B cell (primary cell): ENCODE measurements around the gene NTM. TPM values are rescaled to one million over a fixed set of nuclear protein-coding genes. Genes with fewer than 3 reads are reported as not detected.

Experiments
- ATAC-seq: fragments of 200-7000 bp; cut with Tn5 transposase; one replicate; pipeline ENCODE4 v1.10.0; 2021; ENCODE audit warnings: low read depth, mild to moderate bottlenecking, moderate number of reproducible peaks, moderate library complexity
- CTCF ChIA-PET: fragments of 350-600 bp; sonication (Branson Sonifier 250); formaldehyde crosslinking; loops from one replicate; lab custom pipeline; 2021; ENCODE audit warnings: antibody characterized with exemption, inconsistent platforms; lab: Charles Lee
- POLR2A ChIA-PET: fragments of 350-600 bp; sonication (Branson Sonifier 250); formaldehyde crosslinking; loops from one replicate; lab custom pipeline; 2021; ENCODE audit warnings: antibody characterized with exemption; lab: Charles Lee
- DNase-seq: peaks from one replicate; pipeline ENCODE4 v3.0.0; 2013
- H2AFZ ChIP-seq: 2 replicates; pipeline ENCODE4 v1.6.1; 2012; ENCODE audit warnings: mild to moderate bottlenecking, low read depth, low read length; ENCODE audit not compliant: insufficient read depth, poor library complexity, severe bottlenecking
- H3K27ac ChIP-seq, 2 donors: 1 replicate in 1 of 2; 2 replicates in 1 of 2; pipeline ENCODE4 v1.5.1; 2012 to 2013; ENCODE audit warnings: low read length in 2 of 2, mild to moderate bottlenecking in 2 of 2, moderate library complexity in 1 of 2
- H3K27me3 ChIP-seq, 4 experiments: fragments of 200-600 bp in 1 of 4; sonication (generic) in 1 of 4; replicated peaks in 1 of 4; 1 replicate in 2 of 4; 2 replicates in 2 of 4; pipeline versions ENCODE4 v1.6.1 to v1.7.0; 2013 to 2016; ENCODE audit warnings: low read length in 3 of 4, mild to moderate bottlenecking in 2 of 4, mixed read lengths in 1 of 4, moderate library complexity in 1 of 4; ENCODE audit not compliant: insufficient read depth in 4 of 4, control insufficient read depth in 3 of 4; ENCODE audit errors: control extremely low read depth in 1 of 4
- H3K36me3 ChIP-seq, 2 experiments: replicated peaks in 1 of 2; 1 replicate in 1 of 2; 2 replicates in 1 of 2; pipeline versions ENCODE4 v1.6.1 to v1.7.1; 2013; ENCODE audit warnings: low read length in 1 of 2; ENCODE audit not compliant: insufficient read depth in 2 of 2, control insufficient read depth in 1 of 2; ENCODE audit errors: control extremely low read depth in 1 of 2, extremely low read depth in 1 of 2
- H3K4me1 ChIP-seq, 2 donors: fragments of 200-600 bp in 1 of 2; sonication (generic) in 1 of 2; 1 replicate in 1 of 2; 2 replicates in 1 of 2; pipeline versions ENCODE4 v1.5.1 to v1.6.1; 2013 to 2017; ENCODE audit warnings: low read length in 2 of 2; ENCODE audit not compliant: control insufficient read depth in 2 of 2, insufficient read depth in 2 of 2
- H3K4me2 ChIP-seq: replicated peaks from 2 replicates; pipeline ENCODE3; 2012; ENCODE audit warnings: mild to moderate bottlenecking, low read depth, low read length; ENCODE audit not compliant: poor library complexity, severe bottlenecking
- H3K4me3 ChIP-seq, 5 experiments: fragments of 200-600 bp in 1 of 5; sonication (generic) in 1 of 5; 1 replicate in 3 of 5; 2 replicates in 2 of 5; pipeline versions ENCODE4 v1.5.1 to v1.7.0; 2011 to 2016; ENCODE audit warnings: low read length in 4 of 5, mild to moderate bottlenecking in 4 of 5, low read depth in 2 of 5, control low read depth in 1 of 5, moderate library complexity in 1 of 5; ENCODE audit not compliant: insufficient read depth in 1 of 5; ENCODE audit errors: control extremely low read depth in 1 of 5, extremely low read depth in 1 of 5
- H3K79me2 ChIP-seq: fragments of 200-600 bp; sonication (generic); one replicate; pipeline ENCODE4 v1.6.0; 2016; ENCODE audit warnings: low read length; ENCODE audit not compliant: control insufficient read depth, insufficient read depth
- H3K9ac ChIP-seq: fragments of 200-600 bp; sonication (generic); 2 replicates; pipeline ENCODE4 v1.6.1; 2017; ENCODE audit warnings: mild to moderate bottlenecking, low read length, moderate library complexity
- H3K9me3 ChIP-seq, 3 donors: one replicate each; pipeline versions ENCODE4 v1.6.1 to v1.7.1; 2013; ENCODE audit warnings: low read length in 2 of 3; ENCODE audit not compliant: control insufficient read depth in 2 of 3, insufficient read depth in 1 of 3; ENCODE audit errors: control extremely low read depth in 1 of 3
- H4K20me1 ChIP-seq: 2 replicates; pipeline ENCODE4 v1.6.0; 2012; ENCODE audit warnings: mild to moderate bottlenecking, low read length; ENCODE audit not compliant: insufficient read depth, control insufficient read depth, poor library complexity, severe bottlenecking
- H3K27ac Mint-ChIP-seq: one replicate; pipeline ENCODE4 v1.8.0; 2021; ENCODE audit warnings: mixed read lengths
- H3K27me3 Mint-ChIP-seq: one replicate; pipeline ENCODE4 v1.8.0; 2021; ENCODE audit warnings: mixed read lengths
- H3K4me1 Mint-ChIP-seq: one replicate; pipeline ENCODE4 v1.8.0; 2021; ENCODE audit warnings: mixed read lengths
- H3K4me3 Mint-ChIP-seq: one replicate; pipeline ENCODE4 v1.8.0; 2021; ENCODE audit warnings: mixed read lengths
- H3K9me3 Mint-ChIP-seq: one replicate; pipeline ENCODE4 v1.8.0; 2022; ENCODE audit warnings: mixed read lengths; ENCODE audit not compliant: insufficient read depth
- CTCF ChIP-seq: fragments of 200-600 bp; IDR thresholded peaks from one replicate; pipeline ENCODE4 v1.8.0; 2022; ENCODE audit warnings: antibody characterized with exemption, mild to moderate bottlenecking
- EZH2 ChIP-seq: IDR thresholded peaks from 2 replicates; pipeline ENCODE4 v1.6.1; 2012; ENCODE audit warnings: borderline replicate concordance, low read depth, mild to moderate bottlenecking, moderate library complexity, low read length; ENCODE audit not compliant: insufficient read depth, poor library complexity, severe bottlenecking
- WGBS: methylation state at CpG from one replicate; pipeline ENCODE4 v1.1.5; 2013; ENCODE audit warnings: missing lambda C conversion rate; ENCODE audit not compliant: insufficient coverage; 5-methylcytosine and 5-hydroxymethylcytosine counted together
- intact Hi-C: fragments of 100-400 bp; cut with micrococcal nuclease; formaldehyde crosslinking; loops from one replicate; pipeline ENCODE4 v1.10.0; 2022
- polyA plus RNA-seq: library from polyadenylated mRNA; depleted of rRNA; stranded (reverse); fragments of >200 nt; gene quantifications from 2 replicates; pipeline ENCODE4 v1.2.3, GENCODE V29; 2012
- total RNA-seq, 2 donors: library from RNA; stranded (reverse); fragments of 120-200 nt in 1 of 2; gene quantifications; 1 replicate in 1 of 2; 2 replicates in 1 of 2; pipeline versions ENCODE4 v1.2.3 to v1.2.4, GENCODE V29; 2013 to 2022

Gene NTM
- total and polyA plus RNA-seq, 2 donors (not counting 1 experiment from before 2014, with no cell fraction given): not detected

GRCh38 chr11:132234878-132235277 is 864.5 kb downstream of the NTM start:
- H3K4me3 Mint-ChIP-seq: no peak overlapping the region
- Histone ChIP-seq H3K4me1 (no peaks in the 10 kb centered on the region), H3K27me3 (no peaks in the 10 kb centered on the region), H3K27ac (no peak overlapping the region), H3K4me2 (no peak overlapping the region), H3K9me3 (peaks cover 0 to 16% (median 0%) of the 10 kb centered on the region in 3 donors), H4K20me1 (no peaks in the 10 kb centered on the region), H3K9ac (no peak overlapping the region), H3K36me3 (no peaks in the 10 kb centered on the region), H2AFZ (no peak overlapping the region), H3K79me2 (no peaks in the 10 kb centered on the region), H3K4me3 (no peak overlapping the region)
- H3K27ac Mint-ChIP-seq: no peak overlapping the region
- WGBS: 92% methylated on average over 2 of the region's 4 CpGs
- no peak for TF ChIP-seq CTCF
- no peak for TF ChIP-seq EZH2
- no peaks in the 10 kb centered on the region for H3K4me1 Mint-ChIP-seq
- POLR2A ChIA-PET: no interaction called here
- intact Hi-C loops: no loop called here
- no peaks in the 10 kb centered on the region for H3K27me3 Mint-ChIP-seq
- peaks cover 2% of the 10 kb centered on the region for H3K9me3 Mint-ChIP-seq
- CTCF ChIA-PET: no interaction called here
- ATAC-seq (no peak), DNase-seq (no peak)

GRCh38 chr11:132237781-132238180 is 867.4 kb downstream of the NTM start:
- Histone ChIP-seq H4K20me1 (no peaks in the 10 kb centered on the region), H3K27ac (no peak overlapping the region), H3K4me3 (no peak overlapping the region), H3K27me3 (no peaks in the 10 kb centered on the region), H3K79me2 (no peaks in the 10 kb centered on the region), H3K4me1 (no peaks in the 10 kb centered on the region), H3K9ac (no peak overlapping the region), H2AFZ (no peak overlapping the region), H3K9me3 (peaks cover 0 to 11% (median 0%) of the 10 kb centered on the region in 3 donors), H3K4me2 (no peak overlapping the region), H3K36me3 (no peaks in the 10 kb centered on the region)
- no peak for ATAC-seq
- H3K27ac Mint-ChIP-seq: no peak overlapping the region
- H3K9me3 Mint-ChIP-seq: peaks cover 2% of the 10 kb centered on the region
- TF ChIP-seq CTCF (no peak), EZH2 (no peak)
- no peak for DNase-seq
- intact Hi-C loops: no loop called here
- ChIA-PET CTCF (no interaction called here), POLR2A (no interaction called here)
- no peak overlapping the region for H3K4me3 Mint-ChIP-seq
- no peaks in the 10 kb centered on the region for H3K4me1 Mint-ChIP-seq
- no peaks in the 10 kb centered on the region for H3K27me3 Mint-ChIP-seq
- WGBS: 88% methylated on average over 5 of the region's 9 CpGs
